Measurements from ENCODE around the gene GFOD1. TPM values are rescaled to one million over a fixed set of nuclear protein-coding genes. Genes with fewer than 3 reads are reported as not detected.
"Not testable (repeated sequence)": the region's sequence is repeated elsewhere in the genome, so short reads cannot be mapped to it uniquely, and the experiment has no call there.

Gene GFOD1
- total RNA-seq, 2 donors from 2014 or later, result 59.3 to 78.3 TPM

GRCh38 chr6:13405961-13406477 lies 81.4 kb downstream of the GFOD1 start:
- DNase-seq, result no peak
- peak in 1 of 2 donors; percentile 16 for ATAC-seq
- intact Hi-C loops (cut with DNase I), result loop anchor here in 1 of 2 donors (10.0 kb wide), 1 partner anchor 51 kb away; no protein-coding TSS in a partner anchor

- DNase-seq, result no peak
- ATAC-seq, result no peak
- intact Hi-C loops (cut with DNase I), result loop anchor here in 1 of 2 donors (10.0 kb wide), 1 partner anchor 50 kb away; no protein-coding TSS in a partner anchor
Measured at GRCh38 chr6:13404892-13405254, 82.5 kb downstream of the GFOD1 start.

GRCh38 chr6:13404228-13404891 lies 83.0 kb downstream of the GFOD1 start:
- intact Hi-C loops (cut with DNase I), result loop anchor here in 1 of 2 donors (10.0 kb wide), 1 partner anchor 50 kb away; no protein-coding TSS in a partner anchor
- ATAC-seq, result peak in 1 of 2 donors; percentile 27
- no peak for DNase-seq

- ATAC-seq (no peak), DNase-seq (no peak)
- intact Hi-C loops (cut with DNase I), result loop anchor here in 1 of 2 donors (10.0 kb wide), 1 partner anchor 48 kb away; no protein-coding TSS in a partner anchor
Measured at GRCh38 chr6:13402711-13403110, 84.7 kb downstream of the GFOD1 start.

DNA sequence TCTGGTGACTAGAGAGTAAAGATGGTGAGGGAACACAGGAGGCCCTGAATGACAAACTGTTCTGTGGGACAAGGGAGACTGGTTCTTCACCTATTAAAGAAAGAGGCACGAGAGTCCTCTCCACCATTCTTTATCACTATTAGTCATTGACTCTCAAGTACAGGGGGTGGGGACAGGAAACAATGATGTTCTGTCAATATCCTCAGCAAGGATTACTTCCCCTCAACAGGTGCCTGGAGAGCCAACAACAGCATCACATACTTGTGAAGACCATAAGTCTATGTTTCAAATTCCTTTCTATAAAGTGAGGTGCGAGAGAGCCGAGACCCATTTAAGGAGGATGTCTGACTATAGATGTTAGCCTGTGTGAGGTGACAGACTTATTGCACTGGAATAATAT lies 86.6 kb downstream of the GFOD1 start:
- ATAC-seq (no peak), DNase-seq (no peak)
- intact Hi-C loops (cut with DNase I), result loop anchor here in 1 of 2 donors (10.0 kb wide), 1 partner anchor 46 kb away; no protein-coding TSS in a partner anchor

DNA sequence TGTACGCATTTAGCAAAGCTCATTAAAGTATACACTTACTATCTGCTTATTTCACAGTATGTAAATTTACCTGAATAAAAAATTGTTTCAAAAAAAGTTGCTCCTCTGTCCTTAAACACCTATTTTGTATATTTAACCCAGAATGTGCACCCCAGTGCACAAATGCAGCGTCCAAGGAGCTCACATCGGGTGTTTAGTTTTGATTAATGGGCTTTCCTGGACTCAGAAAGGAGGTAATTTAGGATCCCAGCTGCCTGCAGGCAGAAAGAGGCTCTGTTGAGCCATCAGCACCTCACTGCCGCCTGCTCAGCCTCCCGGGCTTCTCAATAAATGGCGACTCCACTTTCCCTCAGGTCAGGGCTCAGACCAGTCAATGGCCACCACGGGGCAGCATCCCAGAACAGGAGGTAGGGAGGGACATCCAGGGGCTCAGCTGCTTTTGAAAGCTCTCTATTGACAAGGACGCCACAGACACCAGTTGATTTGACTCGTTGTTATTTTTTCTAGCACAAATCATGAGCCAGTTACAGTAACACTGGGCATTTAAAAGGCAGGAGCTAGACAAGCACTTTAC lies 88.9 kb downstream of the GFOD1 start:
- DNase-seq (no peak), ATAC-seq (no peak)
- intact Hi-C loops (cut with DNase I), result no loop called here

GRCh38 chr6:13398069-13398381 lies 89.4 kb downstream of the GFOD1 start:
- DNase-seq (no peak), ATAC-seq (peak in 1 of 2 donors; percentile 33)
- intact Hi-C loops (cut with DNase I), result no loop called here

- DNase-seq, result no peak
- peak in 1 of 2 donors; percentile 15 for ATAC-seq
- intact Hi-C loops (cut with DNase I), result no loop called here
Measured at GRCh38 chr6:13397359-13398068, 89.9 kb downstream of the GFOD1 start.

DNA sequence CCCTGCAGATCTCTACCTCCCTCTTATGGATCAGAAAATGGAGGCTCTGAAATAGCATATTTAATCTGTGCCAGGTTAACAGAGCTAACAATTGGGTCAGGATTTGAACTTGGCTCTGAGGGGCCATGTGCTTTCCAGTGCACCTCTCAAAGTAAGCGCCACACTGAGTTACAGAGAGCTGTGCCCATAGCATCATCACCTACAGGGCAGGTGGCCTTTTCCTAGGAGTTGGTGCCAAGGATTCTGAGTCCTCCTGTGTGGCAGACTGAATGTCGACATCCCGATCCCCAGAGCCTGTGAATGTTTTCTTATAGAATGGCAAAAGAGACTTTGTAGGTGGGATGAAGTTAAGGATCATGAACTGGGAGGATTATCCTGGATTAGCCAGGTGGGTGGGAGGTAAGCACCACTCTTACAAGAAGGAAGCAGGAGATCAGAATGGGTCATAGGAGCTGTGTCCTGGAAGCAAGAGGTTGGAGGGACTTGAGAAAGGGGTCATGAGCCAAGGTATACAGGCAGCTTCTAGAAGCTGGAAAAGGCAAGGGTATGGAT lies 91.1 kb downstream of the GFOD1 start:
- no peak for ATAC-seq
- intact Hi-C loops (cut with DNase I), result no loop called here

DNA sequence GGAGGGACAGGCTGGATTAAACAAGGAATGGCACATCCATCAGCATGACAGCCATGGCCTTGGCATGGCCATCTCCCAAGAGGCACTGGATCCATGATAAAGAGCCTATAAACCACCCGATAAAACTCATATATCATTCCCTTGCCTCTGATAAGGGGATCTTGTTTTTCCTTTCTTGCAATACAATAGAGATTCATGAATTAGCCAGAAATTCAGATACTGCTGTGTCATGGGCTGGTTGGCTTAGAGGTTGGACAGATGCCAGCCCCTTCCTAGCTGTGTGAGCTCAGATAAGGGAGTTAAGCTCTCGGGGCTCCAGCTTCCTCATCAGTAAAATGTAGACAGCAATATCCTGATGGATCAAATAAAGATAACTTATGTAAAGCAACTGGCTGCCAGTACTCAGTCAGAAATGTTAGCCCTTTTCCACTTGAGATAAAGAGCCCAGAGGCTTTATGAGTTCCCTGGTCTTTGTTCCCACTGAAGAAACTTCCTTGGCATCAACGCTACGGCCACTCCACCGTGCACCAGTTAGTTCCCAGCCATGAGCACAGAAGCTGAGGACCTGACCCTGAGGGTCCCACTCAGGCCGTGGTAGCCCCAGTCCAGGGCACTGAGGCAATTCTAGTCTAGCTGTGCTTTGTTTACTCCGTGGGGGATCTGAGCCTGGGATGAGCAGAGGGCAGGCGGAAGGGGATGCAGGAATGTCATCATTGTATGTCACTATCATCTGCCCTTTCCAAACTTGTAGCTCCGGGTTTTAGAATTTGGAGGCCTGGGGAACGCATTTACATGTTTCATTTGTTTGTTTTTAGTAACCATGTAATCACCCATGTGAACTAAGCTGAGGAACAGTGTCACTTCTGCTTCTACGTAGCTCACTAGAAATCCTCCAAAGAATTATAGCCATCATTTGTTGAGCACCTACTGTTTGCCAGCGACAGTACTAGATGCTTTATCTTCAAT lies 91.8 kb downstream of the GFOD1 start:
- peak; percentile 77 to 79 for ATAC-seq
- peak; percentile 90 for DNase-seq
- intact Hi-C loops (cut with DNase I), result no loop called here

More for the DNA sequence above, 91.1 kb downstream of the GFOD1 start:
- DNase-seq, result no peak

DNA sequence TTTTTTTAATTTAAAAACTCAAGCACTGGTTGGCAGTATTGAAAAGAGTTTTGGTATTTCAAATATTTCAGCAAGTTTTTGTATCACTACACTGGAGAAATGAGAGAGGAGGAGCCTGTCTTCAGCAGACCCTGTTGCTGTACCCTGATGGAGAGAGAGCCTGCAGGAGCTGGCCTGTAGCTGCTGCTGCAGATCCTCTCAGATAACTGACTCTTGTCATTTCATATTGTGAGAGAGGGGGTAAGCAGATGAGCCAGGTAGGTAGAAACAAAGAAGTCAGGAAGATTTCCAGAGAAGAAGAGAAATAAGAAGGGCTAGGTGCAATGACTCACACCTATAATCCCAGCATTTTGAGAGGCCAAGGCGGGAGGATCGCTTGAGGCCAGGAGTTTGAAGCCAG lies 94.9 kb downstream of the GFOD1 start:
- DNase-seq (no peak), ATAC-seq (no peak)
- intact Hi-C loops (cut with DNase I), result no loop called here

- intact Hi-C loops (cut with DNase I), result no loop called here
- DNase-seq, result no peak
- no peak for ATAC-seq
Measured at GRCh38 chr6:13391537-13391936, 95.9 kb downstream of the GFOD1 start.

DNA sequence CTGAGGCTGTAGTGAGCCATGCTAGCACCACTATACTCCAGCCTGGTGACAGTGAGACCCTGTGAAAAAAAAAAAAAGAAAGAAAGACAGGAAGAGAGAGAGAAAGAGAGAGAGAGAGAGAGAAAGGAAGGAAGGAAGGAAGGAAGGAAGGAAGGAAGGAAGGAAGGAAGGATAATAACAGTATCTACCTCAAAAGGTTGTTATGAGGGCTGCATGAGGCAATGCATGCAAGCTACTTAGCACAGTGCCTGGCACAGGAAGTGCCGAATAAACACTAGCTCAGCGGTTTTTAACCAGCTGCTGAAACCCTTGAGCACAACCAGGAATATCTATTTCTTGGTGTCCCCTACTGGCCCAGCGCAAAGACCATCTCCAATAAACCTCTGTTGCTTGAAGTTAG lies 96.7 kb downstream of the GFOD1 start:
- no peak for ATAC-seq

DNA sequence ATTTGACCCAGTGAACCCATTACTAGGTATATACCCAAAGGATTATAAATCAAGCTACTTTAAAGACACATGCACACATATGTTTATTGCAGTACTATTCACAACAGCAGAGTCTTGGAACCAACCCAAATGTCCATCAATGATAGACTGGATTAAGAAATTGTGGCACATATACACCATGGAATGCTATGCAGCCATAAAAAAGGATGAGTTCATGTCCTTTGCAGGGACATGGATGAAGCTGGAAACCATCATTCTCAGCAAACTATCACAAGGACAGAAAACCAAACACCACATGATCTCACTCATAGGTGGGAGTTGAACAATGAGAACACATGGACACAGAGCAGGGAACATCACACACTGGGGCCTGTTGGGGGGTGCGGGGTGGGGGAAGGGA lies 98.2 kb downstream of the GFOD1 start:
- intact Hi-C loops (cut with DNase I); DNase-seq; ATAC-seq: not testable (repeated sequence)

More for the DNA sequence above, 96.7 kb downstream of the GFOD1 start:
- no peak for DNase-seq
- intact Hi-C loops (cut with DNase I), result no loop called here

DNA sequence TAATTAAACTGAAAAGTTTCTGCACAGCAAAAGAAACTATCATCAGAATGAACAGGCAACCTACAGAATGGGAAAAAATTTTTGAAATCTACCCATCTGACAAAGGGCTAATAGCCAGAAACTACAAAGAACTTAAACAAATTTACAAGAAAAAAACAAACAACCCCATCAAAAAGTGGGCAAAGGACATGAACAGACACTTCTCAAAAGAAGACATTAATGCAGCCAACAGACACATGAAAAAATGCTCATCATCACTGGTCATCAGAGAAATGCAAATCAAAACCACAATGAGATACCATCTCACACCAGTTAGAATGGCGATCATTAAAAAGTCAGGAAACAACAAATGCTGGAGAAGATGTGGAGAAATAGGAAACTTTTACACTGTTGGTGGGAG lies 98.6 kb downstream of the GFOD1 start:
- ATAC-seq; intact Hi-C loops (cut with DNase I); DNase-seq: not testable (repeated sequence)

- peak; percentile 20 to 36 for ATAC-seq
- no peak for DNase-seq
- intact Hi-C loops (cut with DNase I), result no loop called here
Measured at GRCh38 chr6:13384966-13385365, 102.4 kb downstream of the GFOD1 start.

GRCh38 chr6:13384506-13384905 lies 102.9 kb downstream of the GFOD1 start:
- DNase-seq (no peak), ATAC-seq (no peak)
- intact Hi-C loops (cut with DNase I), result no loop called here

GRCh38 chr6:13383328-13384163 lies 103.9 kb downstream of the GFOD1 start:
- peak; percentile 54 to 72 for ATAC-seq
- no peak for DNase-seq
- intact Hi-C loops (cut with DNase I), result no loop called here

All from left cardiac atrium (tissue), 4 donors.